Ectodermal cell (in vitro differentiated cells): Measurements from ENCODE around the gene CP.

ENCODE experiments used
- H3K27ac ChIP-seq: 2 replicates; pipeline ENCODE4 v1.7.0; 2013; ENCODE audit warnings: mild to moderate bottlenecking, low read depth, low read length; ENCODE audit not compliant: insufficient read depth, poor library complexity, severe bottlenecking
- H3K27me3 ChIP-seq: 2 replicates; pipeline ENCODE4 v1.7.0; 2013; ENCODE audit warnings: mild to moderate bottlenecking, low read length; ENCODE audit not compliant: insufficient read depth, control insufficient read depth, poor library complexity, severe bottlenecking
- H3K36me3 ChIP-seq: one replicate; pipeline ENCODE4 v1.7.0; 2013; ENCODE audit warnings: low read length; ENCODE audit not compliant: control insufficient read depth, insufficient read depth
- H3K4me1 ChIP-seq: one replicate; pipeline ENCODE4 v1.7.0; 2013; ENCODE audit warnings: low read length; ENCODE audit not compliant: control insufficient read depth, insufficient read depth
- H3K4me3 ChIP-seq: 2 replicates; pipeline ENCODE4 v1.7.0; 2013; ENCODE audit warnings: low read depth, low read length, control low read depth; ENCODE audit not compliant: insufficient read depth
- H3K9me3 ChIP-seq: 2 replicates; pipeline ENCODE4 v1.7.0; 2013; ENCODE audit warnings: mild to moderate bottlenecking, low read length, moderate library complexity; ENCODE audit not compliant: control insufficient read depth
- WGBS, 2 experiments: methylation state at CpG; one replicate each; pipeline ENCODE4 v1.1.7; 2013; ENCODE audit warnings: missing lambda C conversion rate in 2 of 2; 5-methylcytosine and 5-hydroxymethylcytosine counted together

CP gene

DNA sequence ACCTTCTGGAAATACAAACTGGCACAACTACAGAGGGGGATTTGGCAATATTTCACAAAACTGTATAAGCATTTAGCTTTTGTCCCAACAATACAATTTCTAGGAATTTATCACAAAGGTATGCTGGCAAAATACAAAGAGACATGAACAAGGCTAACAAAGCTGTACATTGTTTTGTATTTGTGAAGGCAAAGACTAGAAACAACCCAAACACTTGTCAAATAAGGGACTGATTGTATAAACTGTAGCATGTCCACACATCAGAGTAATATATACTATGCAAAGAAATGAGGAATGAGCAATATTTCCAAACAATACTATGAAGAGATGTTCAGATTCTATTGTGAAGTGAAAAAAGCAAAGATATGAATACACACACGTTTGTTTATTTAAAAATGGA, 26.4 kb downstream of the CP start:
- 97 to 100% methylated on average over 1 of the region's 1 CpG for WGBS, 2 experiments
- peaks cover 26% of the 10 kb centered on the region for H3K4me1 ChIP-seq
- H3K36me3 ChIP-seq, result no peaks in the 10 kb centered on the region
- no peak overlapping the region for H3K27ac ChIP-seq
- no peaks in the 10 kb centered on the region for H3K27me3 ChIP-seq
- H3K9me3 ChIP-seq, result no peaks in the 10 kb centered on the region
- H3K4me3 ChIP-seq, result no peak overlapping the region

DNA sequence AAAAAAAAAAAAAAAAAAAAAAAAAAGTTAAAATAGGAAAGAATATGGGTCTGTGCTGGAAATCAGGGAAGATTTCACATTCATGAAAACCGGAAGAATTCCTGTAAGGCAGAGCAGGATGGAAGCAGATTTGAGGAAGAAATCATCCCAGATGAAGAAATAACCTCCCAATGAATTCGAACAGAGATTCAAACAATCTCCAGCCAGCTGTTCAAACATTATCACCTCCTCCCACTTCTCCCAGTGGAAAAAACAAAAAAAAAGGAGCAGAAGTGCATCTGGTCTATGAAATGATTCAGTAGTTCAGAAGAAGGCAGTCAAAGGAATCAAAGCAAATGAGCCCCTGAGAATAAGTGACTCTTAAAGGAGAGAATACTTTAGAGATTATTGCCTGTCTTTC, 33.1 kb downstream of the CP start:
- Histone ChIP-seq H3K27ac (no peak overlapping the region), H3K9me3 (no peaks in the 10 kb centered on the region)
- 77 to 92% methylated on average over 1 to 2 of the region's 2 CpGs for WGBS, 2 experiments

GRCh38 chr3:149186721-149187120, 34.9 kb downstream of the CP start:
- Histone ChIP-seq H3K36me3 (no peaks in the 10 kb centered on the region), H3K27ac (no peak overlapping the region), H3K4me1 (no peaks in the 10 kb centered on the region), H3K9me3 (no peaks in the 10 kb centered on the region), H3K27me3 (no peaks in the 10 kb centered on the region), H3K4me3 (no peak overlapping the region)
- 54 to 79% methylated on average over 2 to 3 of the region's 3 CpGs for WGBS, 2 experiments

More for the DNA sequence above, 33.1 kb downstream of the CP start:
- no peaks in the 10 kb centered on the region for H3K36me3 ChIP-seq
- H3K4me1 ChIP-seq, result no peaks in the 10 kb centered on the region
- no peaks in the 10 kb centered on the region for H3K27me3 ChIP-seq
- H3K4me3 ChIP-seq, result no peak overlapping the region

DNA sequence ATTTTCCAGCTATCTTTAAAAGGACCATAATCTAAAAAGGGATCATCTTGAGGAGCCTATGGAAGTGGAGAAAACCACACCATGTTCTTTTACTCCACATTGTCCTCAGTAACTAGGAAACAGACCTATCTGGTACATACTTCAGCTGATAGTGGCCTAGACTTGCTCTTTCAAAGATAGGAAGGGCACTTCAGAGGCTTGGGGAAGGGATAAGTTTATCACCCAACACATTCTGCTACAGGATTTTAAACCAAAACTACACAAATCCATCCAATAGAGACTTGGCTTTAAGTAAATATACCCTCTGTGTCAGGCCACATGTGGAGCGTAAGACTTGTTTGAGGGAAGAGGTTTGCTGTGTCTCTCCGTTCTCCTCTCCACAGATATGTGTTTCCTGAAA, 35.4 kb downstream of the CP start:
- H3K9me3 ChIP-seq, result no peaks in the 10 kb centered on the region
- H3K4me3 ChIP-seq, result no peak overlapping the region
- no peaks in the 10 kb centered on the region for H3K36me3 ChIP-seq
- no peaks in the 10 kb centered on the region for H3K27me3 ChIP-seq
- H3K27ac ChIP-seq, result peak overlapping the region; percentile 47
- WGBS, 2 experiments, result 91 to 96% methylated on average over 2 of the region's 2 CpGs
- no peaks in the 10 kb centered on the region for H3K4me1 ChIP-seq

GRCh38 chr3:149181182-149181581, 40.4 kb downstream of the CP start:
- WGBS, 2 experiments, result 98 to 99% methylated on average over 2 of the region's 2 CpGs
- Histone ChIP-seq H3K4me3 (no peak overlapping the region), H3K9me3 (no peaks in the 10 kb centered on the region), H3K27ac (no peak overlapping the region), H3K36me3 (peaks cover 8% of the 10 kb centered on the region), H3K27me3 (no peaks in the 10 kb centered on the region), H3K4me1 (no peaks in the 10 kb centered on the region)

DNA sequence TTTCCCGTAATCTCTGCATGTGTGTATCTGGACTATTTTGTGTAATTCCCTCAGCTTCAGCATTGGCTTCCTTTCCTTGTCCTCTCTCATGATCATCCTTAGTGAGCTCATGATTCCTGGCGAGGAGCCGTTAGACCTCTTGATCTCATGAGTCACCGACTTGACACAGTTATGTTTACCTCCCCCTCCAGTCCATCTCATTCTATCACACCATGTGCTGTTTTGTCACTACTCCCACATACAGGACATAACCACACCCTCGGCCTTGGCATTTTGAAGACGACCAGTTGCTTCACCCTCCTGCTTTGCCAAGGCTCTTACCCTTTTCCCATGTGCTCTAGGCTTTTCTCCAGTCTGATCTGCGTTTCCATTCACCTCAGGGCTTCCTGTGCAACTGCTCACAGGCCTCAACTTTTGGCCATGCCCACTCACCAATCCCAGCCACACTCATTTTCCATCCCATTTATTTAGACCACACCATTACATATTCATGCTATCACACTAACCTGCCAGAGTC, 41.5 kb downstream of the CP start:
- 92 to 95% methylated on average over 7 of the region's 7 CpGs for WGBS, 2 experiments

GRCh38 chr3:149179220-149179619, 42.4 kb downstream of the CP start:
- WGBS, 2 experiments, result 94 to 100% methylated on average over 1 of the region's 1 CpG
- H3K36me3 ChIP-seq, result peaks cover 9% of the 10 kb centered on the region
- no peaks in the 10 kb centered on the region for H3K4me1 ChIP-seq
- H3K27me3 ChIP-seq, result no peaks in the 10 kb centered on the region
- no peaks in the 10 kb centered on the region for H3K9me3 ChIP-seq
- H3K4me3 ChIP-seq, result no peak overlapping the region
- no peak overlapping the region for H3K27ac ChIP-seq

More for the DNA sequence above, 41.5 kb downstream of the CP start:
- no peak overlapping the region for H3K4me3 ChIP-seq
- no peaks in the 10 kb centered on the region for H3K9me3 ChIP-seq
- peaks cover 8% of the 10 kb centered on the region for H3K36me3 ChIP-seq
- H3K27me3 ChIP-seq, result no peaks in the 10 kb centered on the region
- H3K4me1 ChIP-seq, result no peaks in the 10 kb centered on the region
- no peak overlapping the region for H3K27ac ChIP-seq

- Histone ChIP-seq H3K9me3 (no peaks in the 10 kb centered on the region), H3K27ac (no peak overlapping the region), H3K4me1 (no peaks in the 10 kb centered on the region), H3K36me3 (peaks cover 15% of the 10 kb centered on the region), H3K27me3 (no peaks in the 10 kb centered on the region), H3K4me3 (no peak overlapping the region)
- WGBS, 2 experiments, result 95 to 96% methylated on average over 1 of the region's 1 CpG
These were observed 44.5 kb downstream of the CP start for GRCh38 chr3:149177122-149177521.

DNA sequence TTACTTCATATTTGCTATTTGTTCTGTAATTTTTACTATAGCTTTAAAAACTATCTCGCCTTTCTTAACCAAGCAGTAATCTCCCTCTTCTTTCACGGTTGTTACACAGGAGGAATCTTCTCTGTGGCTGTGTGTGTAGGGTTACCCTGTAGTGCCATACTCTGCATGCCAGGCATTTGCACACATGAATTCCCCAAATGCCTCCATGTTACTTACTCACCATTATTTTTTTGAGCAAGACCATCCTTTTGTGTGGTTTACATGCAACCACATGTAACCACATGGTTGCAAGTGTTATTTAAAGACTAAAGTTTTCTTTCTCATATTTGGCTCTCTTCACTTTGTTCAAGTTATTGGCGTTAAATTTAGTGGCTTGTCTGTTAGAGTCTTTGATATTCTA, 46.7 kb downstream of the CP start:
- Histone ChIP-seq H3K9me3 (no peaks in the 10 kb centered on the region), H3K36me3 (peaks cover 20% of the 10 kb centered on the region), H3K4me3 (no peak overlapping the region), H3K27me3 (no peaks in the 10 kb centered on the region), H3K27ac (no peak overlapping the region), H3K4me1 (no peaks in the 10 kb centered on the region)
- WGBS, 2 experiments, result 89 to 92% methylated on average over 1 to 2 of the region's 3 CpGs

DNA sequence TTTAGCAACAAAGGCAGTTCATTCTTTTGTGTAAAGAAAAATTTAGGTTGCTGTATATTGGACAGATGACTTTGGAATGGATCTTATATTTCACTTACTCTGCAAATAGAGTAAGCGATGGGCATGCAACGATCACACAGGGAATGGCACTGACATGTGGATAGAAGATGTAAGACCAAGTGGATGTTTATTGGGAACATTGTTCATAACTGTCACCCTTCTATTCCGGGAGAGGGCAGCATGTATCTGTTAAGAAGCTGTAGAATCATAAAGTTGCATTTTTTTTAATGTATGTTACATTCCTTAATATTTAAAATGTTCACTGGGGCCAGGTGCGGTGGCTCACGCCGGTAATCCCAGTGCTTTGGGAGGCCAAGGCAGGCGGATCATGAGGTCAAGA, 51.0 kb downstream of the CP start:
- Histone ChIP-seq H3K36me3 (peaks cover 12% of the 10 kb centered on the region), H3K27ac (no peak overlapping the region), H3K27me3 (no peaks in the 10 kb centered on the region), H3K4me3 (no peak overlapping the region), H3K4me1 (no peaks in the 10 kb centered on the region), H3K9me3 (no peaks in the 10 kb centered on the region)
- WGBS, 2 experiments, result 93% methylated on average over 7 of the region's 7 CpGs

GRCh38 chr3:149167898-149168297, 53.7 kb downstream of the CP start:
- no peak overlapping the region for H3K27ac ChIP-seq
- H3K9me3 ChIP-seq, result no peaks in the 10 kb centered on the region
- no peak overlapping the region for H3K4me3 ChIP-seq
- H3K27me3 ChIP-seq, result no peaks in the 10 kb centered on the region
- no peaks in the 10 kb centered on the region for H3K4me1 ChIP-seq
- WGBS, 2 experiments, result 89 to 100% methylated on average over 2 of the region's 2 CpGs
- peaks cover 5% of the 10 kb centered on the region for H3K36me3 ChIP-seq
